HepG2 (cell line): ENCODE measurements around the gene COMMD1. TPM values are rescaled to one million over a fixed set of nuclear protein-coding genes. Genes with fewer than 3 reads are reported as not detected.

Experiments
- ATAC-seq: fragments of 200-7000 bp; cut with Tn5 transposase; 3 replicates; pipeline ENCODE4 v1.9.1; 2020; ENCODE audit warnings: mild to moderate bottlenecking, moderate library complexity
- BruUV-seq: library from RNA; stranded (reverse); fragments of 400-500 nt; replicated peaks from 2 replicates; lab custom pipeline; 2021; lab: Mats Ljungman, UMichigan
- CTCF ChIA-PET: fragments of 300-600 bp; formaldehyde crosslinking; extraction: SDS; loops from one replicate; lab custom pipeline; 2021; ENCODE audit warnings: low total read pairs, inconsistent platforms, low intra/inter-chr PET ratio; lab: Yijun Ruan, JAX
- POLR2A ChIA-PET: fragments of 350-600 bp; sonication (Branson Sonifier 250); formaldehyde crosslinking; loops from one replicate; lab custom pipeline; 2020; ENCODE audit warnings: antibody characterized with exemption, inconsistent platforms; lab: Yijun Ruan, JAX
- DNase-seq: peaks from one replicate; pipeline ENCODE4 v3.0.0-alpha.2; 2015; ENCODE audit warnings: low spot score
- FAIRE-seq: peaks from 3 replicates; lab custom pipeline; 2011; peaks lifted over from hg19 to GRCh38; lab: Jason Lieb, UNC
- H2AFZ ChIP-seq: one replicate; pipeline ENCODE4 v1.6.1; 2011; ENCODE audit warnings: low read length, inconsistent platforms
- H3K27ac ChIP-seq: fragments of 300-600 bp; 3 replicates; pipeline ENCODE4 v1.8.0; 2011; ENCODE audit warnings: mixed run types, mild to moderate bottlenecking, mixed read lengths, low read length, inconsistent platforms; ENCODE audit not compliant: insufficient read depth; ENCODE audit errors: extremely low read length
- H3K27me3 ChIP-seq, 2 experiments: fragments of 200-600 bp in 1 of 2; 2 replicates in 1 of 2; 3 replicates in 1 of 2; pipeline versions ENCODE4 v1.6.0 to v1.8.0; 2011; ENCODE audit warnings: low read length in 2 of 2, mild to moderate bottlenecking in 2 of 2, moderate library complexity in 2 of 2, inconsistent platforms in 1 of 2; ENCODE audit not compliant: insufficient read depth in 2 of 2, control insufficient read depth in 1 of 2
- H3K36me3 ChIP-seq, 2 experiments: fragments of 200-600 bp in 1 of 2; replicated peaks in 1 of 2; 2 replicates in 1 of 2; 3 replicates in 1 of 2; pipeline versions ENCODE4 v1.5.1 to v1.8.0; 2011; ENCODE audit warnings: low read length in 2 of 2, inconsistent platforms in 1 of 2; ENCODE audit not compliant: insufficient read depth in 2 of 2, control insufficient read depth in 1 of 2
- H3K4me1 ChIP-seq: 2 replicates; pipeline ENCODE4 v1.5.1; 2012; ENCODE audit warnings: low read length, inconsistent platforms; ENCODE audit not compliant: insufficient read depth
- H3K4me2 ChIP-seq: 2 replicates; pipeline ENCODE4 v1.6.0; 2011; ENCODE audit warnings: low read depth, low read length, inconsistent platforms
- H3K4me3 ChIP-seq, 3 experiments: fragments of 200-600 bp in 1 of 3; sonication (generic), shearing (Covaris generic) in 1 of 3; replicated peaks in 1 of 3; 2 replicates each; pipeline ENCODE4 v1.5.1; 2011 to 2016; ENCODE audit warnings: low read length in 3 of 3, inconsistent platforms in 2 of 3, low read depth in 2 of 3, mild to moderate bottlenecking in 2 of 3, control low read depth in 1 of 3, mixed read lengths in 1 of 3; ENCODE audit not compliant: insufficient read depth in 1 of 3
- H3K79me2 ChIP-seq: one replicate; pipeline ENCODE4 v1.6.1; 2011; ENCODE audit warnings: low read length, inconsistent platforms; ENCODE audit not compliant: insufficient read depth
- H3K9ac ChIP-seq: 2 replicates; pipeline ENCODE4 v1.6.0; 2011; ENCODE audit warnings: mild to moderate bottlenecking, low read depth, low read length, inconsistent platforms; ENCODE audit not compliant: insufficient read depth
- H3K9me3 ChIP-seq: 2 replicates; pipeline ENCODE4 v1.5.1; 2012; ENCODE audit warnings: mild to moderate bottlenecking, low read length
- H4K20me1 ChIP-seq: 2 replicates; pipeline ENCODE4 v1.6.0; 2011; ENCODE audit warnings: inconsistent platforms, mild to moderate bottlenecking, low read length, moderate library complexity; ENCODE audit not compliant: insufficient read depth
- FOXA1 ChIP-seq, 2 experiments: fragments of 450-650 bp in 1 of 2; sonication (generic) in 1 of 2; formaldehyde crosslinking in 1 of 2; IDR thresholded peaks; 2 replicates each; pipeline versions ENCODE4 v1.4.0 to v1.6.1; 2016 to 2020; ENCODE audit warnings: missing genetic modification reagents in 1 of 2
- GPN1 ChIP-seq: sonication (generic); formaldehyde crosslinking; IDR thresholded peaks from 2 replicates; pipeline ENCODE4 v1.5.1; 2020; ENCODE audit warnings: missing genetic modification reagents, borderline replicate concordance
- THYN1 ChIP-seq: sonication (generic); formaldehyde crosslinking; IDR thresholded peaks from 2 replicates; pipeline ENCODE4 v1.8.1; 2023; ENCODE audit warnings: low read depth, mild to moderate bottlenecking, moderate library complexity, missing genetic modification reagents, borderline replicate concordance
- ZNF660 ChIP-seq: sonication (generic); formaldehyde crosslinking; IDR thresholded peaks from 2 replicates; pipeline ENCODE4 v1.5.1; 2020; ENCODE audit warnings: mild to moderate bottlenecking, low read depth, missing genetic modification reagents, borderline replicate concordance
- WGBS: methylation state at CpG from one replicate; pipeline ENCODE4 v1.1.6; 2017; ENCODE audit warnings: low lambda C conversion rate; 5-methylcytosine and 5-hydroxymethylcytosine counted together
- in situ Hi-C: cut with HindIII; loops from 2 replicates; pipeline ENCODE4 v1.10.0; 2017; ENCODE audit warnings: low pct_unique_long_range_greater_than_20kb; ENCODE audit not compliant: extremely low pct_ligation_motif_present
- intact Hi-C: fragments of 100-400 bp; cut with micrococcal nuclease; formaldehyde crosslinking; loops from one replicate; pipeline ENCODE4 v1.10.0; 2022; ENCODE audit not compliant: unreplicated experiment
- polyA plus RNA-seq, 8 experiments: library from polyadenylated mRNA; depleted of rRNA in 3 of 8; stranded (reverse) in 7 of 8; unstranded in 1 of 8; fragments of >200 nt; fragmentation: Illumina TruSeq in 4 of 8; extraction: Trizol in 4 of 8; gene quantifications; 2 replicates each; pipeline versions ENCODE4 v1.2.1 to v1.2.3, GENCODE V29; 2011 to 2016; ENCODE audit warnings: low read depth in 4 of 8, missing spikeins in 1 of 8, mixed read lengths in 1 of 8; ENCODE audit not compliant: insufficient read depth in 1 of 8
- total RNA-seq, 5 experiments: library from RNA; depleted of rRNA; stranded (reverse); fragments of >200 nt; fragmentation: Illumina TruSeq; extraction: Trizol; gene quantifications; 2 replicates each; pipeline ENCODE4 v1.2.3, GENCODE V29; 2016; ENCODE audit warnings: low read depth in 1 of 5
- TF ChIP-seq, protein P1 (sequence below): IDR thresholded peaks from 2 replicates; pipeline ENCODE4 v1.6.1; 2012; ENCODE audit warnings: low read depth, low read length, improper control_type of control experiment

Gene COMMD1
- total and polyA plus RNA-seq, 2 of the 13 experiments (the other 11 are each of a cell fraction or from before 2014, with no cell fraction given) = 25.7 to 105 TPM

DNA sequence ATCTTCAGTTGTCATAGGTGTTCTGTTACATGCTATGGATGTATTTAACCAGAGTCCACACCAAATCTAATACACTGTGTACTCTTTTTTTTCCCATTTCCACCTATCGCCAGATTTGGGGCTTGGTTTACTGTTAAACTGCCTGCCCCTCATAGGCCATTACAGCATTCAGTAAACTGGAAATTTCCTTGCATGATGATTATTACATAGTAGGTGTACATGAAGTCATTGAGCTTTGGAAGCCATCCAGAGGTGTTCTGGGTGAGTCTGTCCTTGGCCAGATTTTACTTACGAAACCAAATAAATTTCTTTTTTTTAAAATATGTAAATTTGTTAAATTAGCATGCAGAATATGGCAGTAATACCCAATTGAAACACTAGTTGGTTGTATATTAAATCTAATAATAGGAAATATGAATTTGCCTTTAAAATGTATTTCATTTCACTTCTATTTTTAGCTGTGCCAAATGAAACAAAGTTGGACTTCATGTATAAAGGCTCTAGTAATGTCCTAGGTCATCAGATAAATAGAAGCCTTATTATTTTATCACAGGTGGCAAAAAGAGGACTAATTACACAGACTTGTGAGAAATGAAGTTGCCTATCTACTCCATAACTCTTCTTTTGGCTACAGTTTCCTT, 60.7 kb downstream of the COMMD1 start:
- no peak overlapping the region for H3K9ac ChIP-seq
- TF ChIP-seq ZNF660 (no peak), THYN1 (CRISPR knock-in tag) (no peak)
- TF ChIP-seq, protein P1, sequence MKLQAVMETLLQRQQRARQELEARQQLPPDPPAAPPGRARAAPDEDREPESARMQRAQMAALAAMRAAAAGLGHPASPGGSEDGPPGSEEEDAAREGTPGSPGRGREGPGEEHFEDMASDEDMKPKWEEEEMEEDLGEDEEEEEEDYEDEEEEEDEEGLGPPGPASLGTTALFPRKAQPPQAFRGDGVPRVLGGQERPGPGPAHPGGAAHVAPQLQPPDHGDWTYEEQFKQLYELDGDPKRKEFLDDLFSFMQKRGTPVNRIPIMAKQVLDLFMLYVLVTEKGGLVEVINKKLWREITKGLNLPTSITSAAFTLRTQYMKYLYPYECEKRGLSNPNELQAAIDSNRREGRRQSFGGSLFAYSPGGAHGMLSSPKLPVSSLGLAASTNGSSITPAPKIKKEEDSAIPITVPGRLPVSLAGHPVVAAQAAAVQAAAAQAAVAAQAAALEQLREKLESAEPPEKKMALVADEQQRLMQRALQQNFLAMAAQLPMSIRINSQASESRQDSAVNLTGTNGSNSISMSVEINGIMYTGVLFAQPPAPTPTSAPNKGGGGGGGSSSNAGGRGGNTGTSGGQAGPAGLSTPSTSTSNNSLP = no peak
- no peak overlapping the region for H2AFZ ChIP-seq
- H4K20me1 ChIP-seq = no peaks in the 10 kb centered on the region
- H3K27me3 ChIP-seq = no peaks in the 10 kb centered on the region
- H3K79me2 ChIP-seq = no peaks in the 10 kb centered on the region
- intact Hi-C loops (no loop called here), in situ Hi-C loops (no loop called here)
- 98% methylated on average over 2 of the region's 2 CpGs for WGBS
- H3K4me2 ChIP-seq = no peak overlapping the region
- H3K4me3 ChIP-seq = no peak overlapping the region
- ChIA-PET CTCF (no interaction called here), POLR2A (no interaction called here)
- DNase-seq = no peak
- FAIRE-seq = no peak
- ATAC-seq = no peak
- no peaks in the 10 kb centered on the region for H3K36me3 ChIP-seq
- no peak overlapping the region for H3K27ac ChIP-seq
- BruUV-seq = no TSS peak
- peaks cover 7% of the 10 kb centered on the region; the same call in 1 of the 2 replicates for H3K4me1 ChIP-seq
- no peaks in the 10 kb centered on the region; the same call in 1 of the 2 replicates for H3K9me3 ChIP-seq

DNA sequence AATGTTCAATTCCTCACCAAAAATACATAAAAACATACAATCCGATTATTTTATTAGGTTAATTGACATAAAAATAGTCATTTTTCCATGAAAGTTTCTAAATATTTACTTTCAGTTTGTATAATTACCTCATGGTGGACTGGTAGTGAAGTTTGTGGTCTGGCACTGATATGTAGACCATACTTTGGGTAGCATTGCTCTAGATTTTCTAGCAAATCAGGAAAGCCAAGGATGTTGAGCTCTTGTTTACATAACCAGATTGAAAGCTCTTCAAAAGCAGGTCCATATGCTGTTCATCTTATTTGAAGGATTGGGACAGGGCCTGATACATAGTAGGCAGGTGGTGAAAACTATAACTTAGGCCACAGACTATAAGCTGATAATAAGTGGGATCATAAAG, 61.8 kb downstream of the COMMD1 start:
- WGBS = 84% methylated on average over 1 of the region's 1 CpG
- ChIA-PET POLR2A (no interaction called here), CTCF (no interaction called here)
- intact Hi-C loops = no loop called here
- DNase-seq = no peak
- Histone ChIP-seq H3K36me3 (no peaks in the 10 kb centered on the region), H3K27ac (no peak overlapping the region), H3K4me3 (no peak overlapping the region), H3K4me1 (peaks cover 2% of the 10 kb centered on the region; the same call in 1 of the 2 replicates), H2AFZ (no peak overlapping the region), H3K27me3 (no peaks in the 10 kb centered on the region), H3K4me2 (no peak overlapping the region), H3K9ac (no peak overlapping the region), H3K79me2 (no peaks in the 10 kb centered on the region), H4K20me1 (no peaks in the 10 kb centered on the region), H3K9me3 (no peaks in the 10 kb centered on the region)
- no peak for ATAC-seq
- TF ChIP-seq FOXA1 (IDR thresholded peaks at IDR 0.05) (no peak), FOXA1 (CRISPR knock-in tag; IDR thresholded peaks at IDR 0.05) (0 out of 2 replicates have a peak, but pooled peaks have one; percentile 21), GPN1 (CRISPR knock-in tag) (no peak)
- no TSS peak for BruUV-seq
- in situ Hi-C loops = no loop called here
- FAIRE-seq = no peak
